ENCODE results near the gene UBP1. TPM values are rescaled to one million over a fixed set of nuclear protein-coding genes. Genes with fewer than 3 reads are reported as not detected.
"Not testable (repeated sequence)": the region's sequence is repeated elsewhere in the genome, so short reads cannot be mapped to it uniquely, and the experiment has no call there.

Gene UBP1
- total RNA-seq, 1 donor from 2014 or later, result 63.5 TPM

- intact Hi-C loops (cut with micrococcal nuclease), result loop anchor here (5.0 kb wide), 1 partner anchor 485 kb away; the partner anchor contains the start of gene CCR4
These were observed 2.5 kb downstream of the UBP1 start for GRCh38 chr3:33437556-33438283.

GRCh38 chr3:33433843-33434242 lies 6.4 kb downstream of the UBP1 start:
- intact Hi-C loops (cut with micrococcal nuclease), result no loop called here

GRCh38 chr3:33430571-33430970 lies 9.6 kb downstream of the UBP1 start:
- intact Hi-C loops (cut with micrococcal nuclease), result no loop called here

GRCh38 chr3:33430061-33430460 lies 10.1 kb downstream of the UBP1 start:
- intact Hi-C loops (cut with micrococcal nuclease), result no loop called here

GRCh38 chr3:33429306-33429705 lies 10.9 kb downstream of the UBP1 start:
- intact Hi-C loops (cut with micrococcal nuclease), result not testable (repeated sequence)

GRCh38 chr3:33428734-33429133 lies 11.5 kb downstream of the UBP1 start:
- intact Hi-C loops (cut with micrococcal nuclease), result no loop called here

GRCh38 chr3:33426630-33427317 lies 13.4 kb downstream of the UBP1 start:
- intact Hi-C loops (cut with micrococcal nuclease), result no loop called here

- intact Hi-C loops (cut with micrococcal nuclease), result no loop called here
These were observed 14.1 kb downstream of the UBP1 start for GRCh38 chr3:33426068-33426467.

- intact Hi-C loops (cut with micrococcal nuclease), result no loop called here
These were observed 14.8 kb downstream of the UBP1 start for GRCh38 chr3:33425453-33425852.

GRCh38 chr3:33424606-33425452 lies 15.4 kb downstream of the UBP1 start:
- intact Hi-C loops (cut with micrococcal nuclease), result no loop called here

GRCh38 chr3:33420966-33421365 lies 19.2 kb downstream of the UBP1 start:
- intact Hi-C loops (cut with micrococcal nuclease), result no loop called here

GRCh38 chr3:33419948-33420347 lies 20.3 kb downstream of the UBP1 start:
- intact Hi-C loops (cut with micrococcal nuclease), result no loop called here

GRCh38 chr3:33417066-33417673 lies 23.0 kb downstream of the UBP1 start:
- intact Hi-C loops (cut with micrococcal nuclease), result no loop called here

- intact Hi-C loops (cut with micrococcal nuclease), result not testable (repeated sequence)
These were observed 29.4 kb downstream of the UBP1 start for GRCh38 chr3:33410816-33411215.

- intact Hi-C loops (cut with micrococcal nuclease), result no loop called here
These were observed 36.4 kb downstream of the UBP1 start for GRCh38 chr3:33403756-33404155.

- intact Hi-C loops (cut with micrococcal nuclease), result no loop called here
These were observed 37.3 kb downstream of the UBP1 start for GRCh38 chr3:33402936-33403335.

GRCh38 chr3:33401781-33402180 lies 38.4 kb downstream of the UBP1 start:
- intact Hi-C loops (cut with micrococcal nuclease), result no loop called here

- intact Hi-C loops (cut with micrococcal nuclease), result no loop called here
These were observed 41.8 kb downstream of the UBP1 start for GRCh38 chr3:33398410-33398809.

GRCh38 chr3:33395900-33396299 lies 44.3 kb downstream of the UBP1 start:
- intact Hi-C loops (cut with micrococcal nuclease), result no loop called here

GRCh38 chr3:33394403-33395054 lies 45.7 kb downstream of the UBP1 start:
- intact Hi-C loops (cut with micrococcal nuclease), result no loop called here

GRCh38 chr3:33392703-33393125 lies 47.5 kb downstream of the UBP1 start:
- intact Hi-C loops (cut with micrococcal nuclease), result no loop called here

Measured in T-helper 2 cell treated with Interferon-gamma antibody and Interleukin-4, amounts not matched to agents 100 ng/mL and 5 ng/mL, for 36 hours (primary cell).